Body of pancreas (tissue), 4 donors: ENCODE measurements around the gene FOXL2NB. TPM values are rescaled to one million over a fixed set of nuclear protein-coding genes. Genes with fewer than 3 reads are reported as not detected.

Experiments
- ATAC-seq: fragments of 150-250 bp; one replicate; pipeline ENCODE4 v1.9.1; 2016
- DNase-seq, 4 donors: peaks; one replicate each; pipeline ENCODE4 v3.0.0-alpha.2; 2019
- H3K27ac ChIP-seq, 4 donors: fragments of 200-600 bp; sonication (generic); 1 replicate in 3 of 4; 2 replicates in 1 of 4; pipeline versions ENCODE4 v1.5.1 to v1.6.1; 2016 to 2019; ENCODE audit warnings: mild to moderate bottlenecking in 1 of 4, mixed read lengths in 1 of 4, moderate library complexity in 1 of 4
- H3K27me3 ChIP-seq, 2 donors: fragments of 200-600 bp; sonication (generic); one replicate each; pipeline ENCODE4 v1.6.0; 2016; ENCODE audit warnings: mild to moderate bottlenecking in 1 of 2
- H3K36me3 ChIP-seq, 2 donors: fragments of 200-600 bp; sonication (generic); replicated peaks in 1 of 2; 2 replicates each; pipeline ENCODE4 v1.5.1; 2016; ENCODE audit warnings: low read depth in 2 of 2; ENCODE audit not compliant: insufficient read depth in 1 of 2
- H3K4me1 ChIP-seq: fragments of 200-600 bp; sonication (generic); one replicate; pipeline ENCODE4 v1.6.0; 2016
- H3K4me3 ChIP-seq, 2 donors: fragments of 200-600 bp; sonication (generic); 1 replicate in 1 of 2; 2 replicates in 1 of 2; pipeline ENCODE4 v1.5.1; 2016 to 2019
- H3K9me3 ChIP-seq, 3 donors: fragments of 200-600 bp; sonication (generic); 1 replicate in 2 of 3; 2 replicates in 1 of 3; pipeline ENCODE4 v1.5.1; 2016
- POLR2A ChIP-seq, 3 donors: fragments of 450-650 bp; IDR thresholded peaks; one replicate each; pipeline ENCODE4 v1.6.1; 2016; ENCODE audit warnings: antibody characterized with exemption in 3 of 3, mild to moderate bottlenecking in 2 of 3
- WGBS, 2 donors: methylation state at CpG; one replicate each; pipeline ENCODE4 v1.1.5; 2017; 5-methylcytosine and 5-hydroxymethylcytosine counted together
- intact Hi-C: fragments of 100-400 bp; cut with DNase I; formaldehyde crosslinking; loops from one replicate; pipeline ENCODE4 v1.15.1; 2023
- total RNA-seq, 2 donors: library from RNA; depleted of rRNA; stranded (reverse); fragments of >200 nt; gene quantifications; one replicate each; pipeline ENCODE4 v1.1.0, GENCODE V29; 2016
- TF ChIP-seq, protein P1 (sequence below), 7 experiments: fragments of 450-650 bp in 4 of 7; fragments of 200-600 bp in 3 of 7; sonication (generic) in 3 of 7; IDR thresholded peaks; one replicate each; pipeline ENCODE4 v1.5.1; 2016 to 2019; ENCODE audit warnings: antibody characterized with exemption in 7 of 7

The FOXL2NB gene
- total RNA-seq, 2 donors from 2014 or later, result 0.26 TPM; not detected in 1

DNA sequence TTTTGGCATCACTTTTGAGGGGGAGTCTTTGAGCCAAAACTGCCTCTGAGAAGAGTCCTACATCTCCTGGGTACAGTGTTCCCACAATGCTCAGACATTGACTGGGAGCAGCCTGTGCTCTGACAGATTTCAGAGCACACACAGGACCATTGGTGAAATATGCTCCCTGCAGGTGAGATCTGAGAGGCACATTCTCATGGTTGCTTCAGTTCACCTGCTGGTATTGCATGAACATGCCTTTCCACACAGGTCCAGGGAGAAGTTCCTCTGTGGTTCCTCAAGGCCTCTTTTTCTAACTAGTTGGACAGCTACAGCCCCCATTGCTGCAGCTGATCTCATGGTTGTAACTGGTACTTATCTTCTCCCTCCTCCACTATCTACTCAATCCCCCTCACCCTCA, 37.1 kb upstream of the FOXL2NB start:
- Histone ChIP-seq H3K4me1 (peaks cover 6% of the 10 kb centered on the region), H3K27me3 (no peaks in the 10 kb centered on the region), H3K27ac (no peak overlapping the region), H3K36me3 (no peaks in the 10 kb centered on the region), H3K4me3 (no peak overlapping the region), H3K9me3 (no peaks in the 10 kb centered on the region)
- TF ChIP-seq, protein P1, sequence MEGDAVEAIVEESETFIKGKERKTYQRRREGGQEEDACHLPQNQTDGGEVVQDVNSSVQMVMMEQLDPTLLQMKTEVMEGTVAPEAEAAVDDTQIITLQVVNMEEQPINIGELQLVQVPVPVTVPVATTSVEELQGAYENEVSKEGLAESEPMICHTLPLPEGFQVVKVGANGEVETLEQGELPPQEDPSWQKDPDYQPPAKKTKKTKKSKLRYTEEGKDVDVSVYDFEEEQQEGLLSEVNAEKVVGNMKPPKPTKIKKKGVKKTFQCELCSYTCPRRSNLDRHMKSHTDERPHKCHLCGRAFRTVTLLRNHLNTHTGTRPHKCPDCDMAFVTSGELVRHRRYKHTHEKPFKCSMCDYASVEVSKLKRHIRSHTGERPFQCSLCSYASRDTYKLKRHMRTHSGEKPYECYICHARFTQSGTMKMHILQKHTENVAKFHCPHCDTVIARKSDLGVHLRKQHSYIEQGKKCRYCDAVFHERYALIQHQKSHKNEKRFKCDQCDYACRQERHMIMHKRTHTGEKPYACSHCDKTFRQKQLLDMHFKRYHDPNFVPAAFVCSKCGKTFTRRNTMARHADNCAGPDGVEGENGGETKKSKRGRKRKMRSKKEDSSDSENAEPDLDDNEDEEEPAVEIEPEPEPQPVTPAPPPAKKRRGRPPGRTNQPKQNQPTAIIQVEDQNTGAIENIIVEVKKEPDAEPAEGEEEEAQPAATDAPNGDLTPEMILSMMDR (IDR thresholded peaks at IDR 0.05), result no peak
- TF ChIP-seq POLR2A (IDR thresholded peaks at IDR 0.05), result no peak
- no peak for ATAC-seq
- no peak for DNase-seq
- intact Hi-C loops, result loop anchor here (10.0 kb wide), 1 partner anchor 205 kb away; no protein-coding TSS in a partner anchor

DNA sequence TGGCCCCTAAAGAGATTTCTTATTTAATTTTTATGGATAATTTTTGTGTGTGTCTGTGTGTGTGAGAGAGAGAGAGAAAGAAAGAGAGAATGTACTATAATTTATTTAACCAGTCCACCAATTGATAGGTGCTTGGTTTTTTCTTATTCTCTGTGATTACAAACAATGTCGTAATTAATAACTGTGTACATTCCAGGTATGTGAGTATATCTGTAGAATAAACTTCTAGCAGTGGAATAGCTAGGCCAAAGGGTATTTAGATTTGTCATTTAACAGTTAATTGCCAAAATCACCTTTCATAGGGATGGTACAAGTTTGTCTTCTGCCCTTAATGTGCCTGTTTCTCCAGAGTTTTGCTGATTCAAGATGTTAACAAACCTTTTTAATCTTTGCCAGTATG, 35.4 kb upstream of the FOXL2NB start:
- intact Hi-C loops, result loop anchor here (10.0 kb wide), 1 partner anchor 207 kb away; no protein-coding TSS in a partner anchor
- ATAC-seq, result no peak

DNA sequence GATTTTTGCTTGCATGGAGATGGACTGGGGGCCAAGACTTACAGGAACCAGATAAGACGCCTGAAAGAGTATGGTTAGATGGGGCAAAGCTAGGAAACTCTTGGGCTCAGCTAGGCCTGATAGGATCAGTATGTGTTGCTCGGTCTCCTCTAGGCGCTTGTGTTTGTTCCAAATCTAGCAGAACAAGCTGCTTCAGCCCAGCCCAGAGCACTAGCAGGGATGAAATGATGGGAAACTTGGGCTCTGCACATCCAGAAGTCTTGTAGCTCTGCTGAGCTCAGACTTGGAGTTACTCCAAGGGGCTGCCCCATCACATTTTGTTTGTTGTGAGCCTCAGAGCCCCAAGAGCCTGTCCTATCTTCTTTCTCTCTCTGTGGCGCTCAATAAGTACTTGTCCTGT, 34.8 kb upstream of the FOXL2NB start:
- Histone ChIP-seq H3K9me3 (no peaks in the 10 kb centered on the region), H3K4me3 (no peak overlapping the region), H3K36me3 (no peaks in the 10 kb centered on the region), H3K4me1 (peaks cover 19% of the 10 kb centered on the region), H3K27me3 (no peaks in the 10 kb centered on the region), H3K27ac (no peak overlapping the region)
- DNase-seq (no peak), ATAC-seq (no peak)
- TF ChIP-seq, protein P1 (IDR thresholded peaks at IDR 0.05), result no peak
- no peak for TF ChIP-seq POLR2A (IDR thresholded peaks at IDR 0.05)
- intact Hi-C loops, result loop anchor here (10.0 kb wide), 1 partner anchor 207 kb away; no protein-coding TSS in a partner anchor
- 86 to 96% methylated on average over 4 of the region's 4 CpGs for WGBS, 2 donors

More for the DNA sequence above, 35.4 kb upstream of the FOXL2NB start:
- WGBS, 2 donors, result 92 to 94% methylated on average over 1 of the region's 1 CpG
- no peaks in the 10 kb centered on the region for H3K36me3 ChIP-seq
- H3K4me3 ChIP-seq, result no peak overlapping the region
- no peak for DNase-seq
- peaks cover 13% of the 10 kb centered on the region for H3K4me1 ChIP-seq
- TF ChIP-seq, protein P1 (IDR thresholded peaks at IDR 0.05), result no peak
- TF ChIP-seq POLR2A (IDR thresholded peaks at IDR 0.05), result no peak
- no peaks in the 10 kb centered on the region for H3K27me3 ChIP-seq
- no peak overlapping the region for H3K27ac ChIP-seq
- H3K9me3 ChIP-seq, result no peaks in the 10 kb centered on the region

- no peaks in the 10 kb centered on the region for H3K27me3 ChIP-seq
- no peaks in the 10 kb centered on the region for H3K9me3 ChIP-seq
- intact Hi-C loops, result loop anchor here (10.0 kb wide), 1 partner anchor 209 kb away; no protein-coding TSS in a partner anchor
- no peaks in the 10 kb centered on the region for H3K36me3 ChIP-seq
- H3K4me3 ChIP-seq, result no peak overlapping the region
- no peak overlapping the region for H3K27ac ChIP-seq
- H3K4me1 ChIP-seq, result peaks cover 19% of the 10 kb centered on the region
- DNase-seq, result no peak
- TF ChIP-seq, protein P1 (IDR thresholded peaks at IDR 0.05), result no peak
- no peak for TF ChIP-seq POLR2A (IDR thresholded peaks at IDR 0.05)
- no peak for ATAC-seq
- WGBS, 2 donors, result 65 to 81% methylated on average over 3 of the region's 3 CpGs
Measured at GRCh38 chr3:138913766-138914165, 33.3 kb upstream of the FOXL2NB start.

GRCh38 chr3:138914870-138915502, 32.0 kb upstream of the FOXL2NB start:
- no peaks in the 10 kb centered on the region for H3K36me3 ChIP-seq
- H3K9me3 ChIP-seq, result no peaks in the 10 kb centered on the region
- intact Hi-C loops, result loop anchor here (10.0 kb wide), 1 partner anchor 210 kb away; no protein-coding TSS in a partner anchor
- H3K4me1 ChIP-seq, result peaks cover 19% of the 10 kb centered on the region
- peak overlapping the region in 1 of 2 donors; percentile 22 for H3K4me3 ChIP-seq
- TF ChIP-seq, protein P1 (IDR thresholded peaks at IDR 0.05), result no peak
- TF ChIP-seq POLR2A (IDR thresholded peaks at IDR 0.05), result no peak
- no peak for DNase-seq
- no peaks in the 10 kb centered on the region for H3K27me3 ChIP-seq
- WGBS, 2 donors, result 6 to 8% methylated on average over 18 to 19 of the region's 19 CpGs
- H3K27ac ChIP-seq, result peak overlapping the region; percentile 94 to 98 (median 97)
- ATAC-seq, result peak; percentile 40
